Iris pigment epithelial cell (primary cell): Measurements from ENCODE around the gene NRAP.
A peak's percentile ranks its signal among the peaks of the same experiment; 100 is the strongest.

ENCODE experiments used
- DNase-seq: peaks from one replicate; pipeline ENCODE4 v3.0.0-alpha.2; 2011; ENCODE audit warnings: low read depth

The NRAP gene, protein sequence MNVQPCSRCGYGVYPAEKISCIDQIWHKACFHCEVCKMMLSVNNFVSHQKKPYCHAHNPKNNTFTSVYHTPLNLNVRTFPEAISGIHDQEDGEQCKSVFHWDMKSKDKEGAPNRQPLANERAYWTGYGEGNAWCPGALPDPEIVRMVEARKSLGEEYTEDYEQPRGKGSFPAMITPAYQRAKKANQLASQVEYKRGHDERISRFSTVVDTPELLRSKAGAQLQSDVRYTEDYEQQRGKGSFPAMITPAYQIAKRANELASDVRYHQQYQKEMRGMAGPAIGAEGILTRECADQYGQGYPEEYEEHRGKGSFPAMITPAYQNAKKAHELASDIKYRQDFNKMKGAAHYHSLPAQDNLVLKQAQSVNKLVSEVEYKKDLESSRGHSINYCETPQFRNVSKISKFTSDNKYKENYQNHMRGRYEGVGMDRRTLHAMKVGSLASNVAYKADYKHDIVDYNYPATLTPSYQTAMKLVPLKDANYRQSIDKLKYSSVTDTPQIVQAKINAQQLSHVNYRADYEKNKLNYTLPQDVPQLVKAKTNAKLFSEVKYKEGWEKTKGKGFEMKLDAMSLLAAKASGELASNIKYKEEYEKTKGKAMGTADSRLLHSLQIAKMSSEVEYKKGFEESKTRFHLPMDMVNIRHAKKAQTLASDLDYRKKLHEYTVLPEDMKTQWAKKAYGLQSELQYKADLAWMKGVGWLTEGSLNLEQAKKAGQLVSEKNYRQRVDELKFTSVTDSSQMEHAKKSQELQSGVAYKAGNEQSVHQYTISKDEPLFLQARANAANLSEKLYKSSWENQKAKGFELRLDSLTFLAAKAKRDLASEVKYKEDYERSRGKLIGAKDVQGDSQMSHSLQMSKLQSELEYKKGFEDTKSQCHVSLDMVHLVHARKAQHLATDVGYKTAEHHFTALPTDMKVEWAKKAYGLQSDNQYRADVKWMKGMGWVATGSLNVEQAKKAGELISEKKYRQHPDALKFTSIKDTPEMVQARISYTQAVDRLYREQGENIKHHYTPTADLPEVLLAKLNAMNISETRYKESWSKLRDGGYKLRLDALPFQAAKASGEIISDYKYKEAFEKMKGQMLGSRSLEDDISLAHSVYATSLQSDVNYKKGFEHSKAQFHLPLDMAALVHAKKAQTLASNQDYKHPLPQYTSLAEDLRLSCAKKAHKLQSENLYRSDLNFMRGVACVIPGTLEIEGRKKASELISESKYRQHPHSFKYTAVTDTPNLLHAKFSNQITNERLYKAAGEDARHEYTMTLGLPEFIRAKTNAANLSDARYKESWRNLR (N-terminal part only)

GRCh38 chr10:113663908-113664307, at the start of gene NRAP:
Gene NRAP (minus strand): TSS chr10:113664041. CDS start chr10:113663882, 159 bp downstream.
- no peak for DNase-seq

GRCh38 chr10:113713640-113713982, 49.8 kb upstream of the NRAP start:
- no peak for DNase-seq

- no peak for DNase-seq
Measured at GRCh38 chr10:113712755-113713639, 49.2 kb upstream of the NRAP start.

DNA sequence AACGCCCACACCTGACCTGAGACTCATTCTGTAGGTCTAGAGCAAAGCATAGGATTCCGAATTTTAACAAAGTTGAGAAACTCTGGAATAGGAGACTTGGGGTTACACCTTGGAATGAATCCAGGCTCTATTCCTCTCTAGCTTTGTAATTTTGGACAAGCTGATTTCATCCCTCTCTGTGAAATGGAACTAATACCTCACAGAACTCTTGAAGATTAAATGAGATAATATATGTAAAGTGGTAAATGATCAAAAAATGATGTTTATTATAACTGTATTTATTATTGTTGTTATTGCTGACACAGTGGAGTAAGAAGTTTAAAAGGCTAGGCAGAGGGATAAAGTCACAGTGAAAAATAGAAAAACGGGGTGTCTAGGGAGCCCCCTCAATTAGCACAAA, 48.2 kb upstream of the NRAP start:
- no peak for DNase-seq

- DNase-seq, result no peak
Measured at GRCh38 chr10:113711142-113711541, 47.3 kb upstream of the NRAP start.

- DNase-seq, result peak; percentile 85
Measured at GRCh38 chr10:113709221-113709838, 45.5 kb upstream of the NRAP start.

- no peak for DNase-seq
Measured at GRCh38 chr10:113708640-113709039, 44.8 kb upstream of the NRAP start.

- DNase-seq, result no peak
Measured at GRCh38 chr10:113706623-113707022, 42.8 kb upstream of the NRAP start.

DNA sequence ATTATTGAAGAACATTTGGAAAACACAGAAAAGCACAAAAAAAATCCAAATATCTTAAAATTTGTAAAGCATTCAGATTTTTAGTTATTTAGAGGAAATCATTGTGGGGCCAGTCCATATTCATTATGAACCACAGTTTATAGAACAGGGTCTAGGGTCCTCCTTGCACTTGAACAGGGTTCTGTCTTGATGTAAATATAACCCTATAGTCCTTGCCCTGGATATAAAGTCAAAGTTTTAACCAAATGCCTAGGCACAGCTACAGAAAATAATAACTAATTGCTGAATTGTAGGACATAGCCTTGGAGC, 41.5 kb upstream of the NRAP start:
- no peak for DNase-seq

- DNase-seq, result peak; percentile 61
Measured at GRCh38 chr10:113704637-113705343, 40.9 kb upstream of the NRAP start.

- DNase-seq, result no peak
Measured at GRCh38 chr10:113697595-113697994, 33.8 kb upstream of the NRAP start.

DNA sequence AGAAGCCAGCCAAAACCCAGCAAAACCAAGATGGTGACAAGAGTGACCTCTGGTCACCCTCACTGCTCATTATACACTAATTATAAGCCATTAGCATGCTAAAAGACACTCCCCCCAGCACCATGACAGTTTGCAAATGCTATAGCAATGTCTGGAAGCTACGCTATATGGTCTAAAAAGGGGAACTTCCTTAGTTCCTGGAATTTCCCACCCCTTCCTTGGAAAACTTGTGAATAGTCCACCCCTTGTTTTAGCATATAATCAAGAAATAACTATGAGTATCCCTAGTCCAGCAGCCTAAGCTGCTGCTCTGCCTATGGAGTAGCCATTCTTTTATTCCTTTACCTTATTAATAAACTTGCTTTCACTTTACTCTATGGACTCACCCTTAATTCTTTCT, 31.9 kb upstream of the NRAP start:
- DNase-seq, result no peak

DNA sequence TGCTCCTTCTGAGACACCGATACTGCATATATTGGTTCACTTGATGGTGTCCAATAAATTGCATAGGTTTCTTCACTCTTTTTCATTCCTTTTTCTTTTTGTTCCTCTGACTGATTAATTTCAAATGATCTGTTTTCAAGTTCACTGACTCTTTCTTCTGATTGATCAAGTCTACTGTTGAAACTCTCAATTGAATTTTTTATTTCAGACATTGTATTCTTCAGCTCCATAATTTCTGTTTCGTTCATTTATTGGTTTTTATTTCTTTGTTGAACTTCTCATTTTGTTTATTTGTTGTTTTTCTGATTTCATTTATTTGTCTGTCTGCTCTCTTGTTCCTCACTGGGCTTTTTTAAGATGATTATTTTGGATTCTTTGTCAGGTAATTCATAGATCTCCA, 29.5 kb upstream of the NRAP start:
- DNase-seq, result no peak

GRCh38 chr10:113692271-113692670, 28.4 kb upstream of the NRAP start:
- no peak for DNase-seq

DNA sequence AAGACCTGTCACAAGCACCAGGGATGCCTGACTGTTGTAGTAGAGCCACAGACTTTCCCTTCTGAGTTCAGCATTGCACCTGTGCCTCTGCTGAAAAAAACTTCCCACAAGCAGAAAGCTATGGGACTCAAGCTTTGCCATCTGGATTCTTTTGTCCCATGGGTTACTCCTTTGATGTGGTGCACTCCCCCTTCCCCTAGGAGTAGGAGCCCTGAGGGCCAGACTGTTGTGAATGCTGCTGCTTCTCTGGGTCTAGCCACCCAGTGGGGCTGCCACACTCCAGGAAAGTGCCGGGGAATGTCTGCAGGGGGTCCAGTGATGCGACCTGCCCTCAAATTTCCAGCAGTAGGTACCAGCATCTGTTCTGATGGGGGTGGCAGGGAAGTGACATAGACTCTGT, 27.5 kb upstream of the NRAP start:
- DNase-seq, result no peak

DNA sequence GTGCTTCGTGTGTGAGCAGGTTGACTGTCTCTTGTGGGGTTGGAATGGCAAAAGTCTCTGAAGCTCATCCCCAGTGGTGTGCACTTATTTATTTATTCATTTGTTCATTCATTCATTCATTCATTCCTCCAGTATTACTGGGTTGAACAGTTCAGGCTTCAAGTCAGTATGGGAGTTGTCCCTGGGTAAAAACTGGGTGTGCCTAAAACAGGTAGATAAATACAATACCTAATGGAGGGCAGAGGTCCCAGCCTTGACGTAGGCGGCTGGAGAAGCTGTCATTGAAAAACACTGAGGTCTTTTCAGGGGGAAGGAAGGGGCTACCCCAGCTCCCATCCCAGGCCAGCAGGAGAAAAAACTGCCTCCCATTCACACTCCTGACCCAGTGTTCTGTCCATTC, 26.9 kb upstream of the NRAP start:
- no peak for DNase-seq

- no peak for DNase-seq
Measured at GRCh38 chr10:113689574-113689973, 25.7 kb upstream of the NRAP start.

GRCh38 chr10:113689057-113689456, 25.2 kb upstream of the NRAP start:
- DNase-seq, result no peak

DNA sequence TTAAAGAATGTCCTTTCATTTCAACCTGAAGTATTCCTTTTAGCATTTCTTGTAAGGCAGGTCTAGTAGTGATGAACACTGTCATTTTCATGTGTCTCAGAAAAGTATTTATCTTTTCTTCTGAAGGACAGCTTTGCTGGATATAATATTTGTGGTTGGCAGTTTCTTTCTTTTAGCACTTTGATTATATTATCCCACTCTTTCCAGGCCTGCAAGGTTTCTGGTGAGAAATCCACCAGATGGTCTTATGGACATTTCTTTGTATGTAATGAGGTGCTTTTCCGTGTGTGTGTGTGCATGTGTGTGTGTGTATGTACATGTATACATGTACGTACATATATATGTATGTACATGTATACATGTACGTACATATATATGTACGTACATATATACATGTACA, 23.2 kb upstream of the NRAP start:
- no peak for DNase-seq

DNA sequence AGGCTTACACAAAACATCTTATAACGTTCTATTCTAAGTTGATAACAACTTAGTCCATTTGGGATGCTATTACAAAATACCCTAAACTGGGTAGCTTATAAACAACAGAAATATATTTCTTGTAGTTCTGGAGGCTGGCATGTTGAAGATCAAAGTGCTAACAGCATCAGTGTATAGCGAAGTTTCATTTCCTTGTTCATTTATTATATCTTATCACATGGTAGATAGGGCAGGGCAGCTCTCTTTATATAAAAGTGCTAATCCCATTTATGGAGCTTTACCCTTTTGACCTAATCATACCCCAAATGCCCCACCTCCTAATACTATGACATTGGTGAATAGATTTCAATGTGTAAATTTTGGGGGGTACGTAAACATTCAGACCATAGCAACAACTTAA, 22.2 kb upstream of the NRAP start:
- no peak for DNase-seq

- DNase-seq, result no peak
Measured at GRCh38 chr10:113683300-113683699, 19.5 kb upstream of the NRAP start.
